PFSK-1 (cell line): ENCODE measurements around the gene SLC39A8.

Experiments
- FOXP2 ChIP-seq: optimal IDR thresholded peaks from 2 replicates; pipeline ENCODE3; 2011; ENCODE audit warnings: borderline replicate concordance, control low read depth, inconsistent platforms; ENCODE audit not compliant: insufficient read depth; ENCODE audit errors: extremely low read length, extremely low read depth
- POLR2AphosphoS5 ChIP-seq: IDR thresholded peaks from 2 replicates; pipeline ENCODE4 v1.6.1; 2012; ENCODE audit warnings: low read depth, mild to moderate bottlenecking, control low read depth, low read length, moderate library complexity
- SIN3A ChIP-seq: IDR thresholded peaks from 2 replicates; pipeline ENCODE4 v1.6.1; 2012; ENCODE audit warnings: mild to moderate bottlenecking, low read length, moderate library complexity, borderline replicate concordance; ENCODE audit not compliant: insufficient read depth
- TAF1 ChIP-seq: IDR thresholded peaks from 2 replicates; pipeline ENCODE4 v1.6.1; 2012; ENCODE audit warnings: low read length, control low read depth, borderline replicate concordance; ENCODE audit not compliant: insufficient read depth
- TF ChIP-seq, protein P1 (sequence below), 2 experiments: IDR thresholded peaks; 2 replicates each; pipeline versions ENCODE4 v1.6.1 to v1.8.0; 2011 to 2012; ENCODE audit warnings: low read depth in 2 of 2, low read length in 2 of 2, control low read depth in 1 of 2, inconsistent platforms in 1 of 2, mild to moderate bottlenecking in 1 of 2, moderate library complexity in 1 of 2; ENCODE audit not compliant: insufficient read depth in 1 of 2

DNA sequence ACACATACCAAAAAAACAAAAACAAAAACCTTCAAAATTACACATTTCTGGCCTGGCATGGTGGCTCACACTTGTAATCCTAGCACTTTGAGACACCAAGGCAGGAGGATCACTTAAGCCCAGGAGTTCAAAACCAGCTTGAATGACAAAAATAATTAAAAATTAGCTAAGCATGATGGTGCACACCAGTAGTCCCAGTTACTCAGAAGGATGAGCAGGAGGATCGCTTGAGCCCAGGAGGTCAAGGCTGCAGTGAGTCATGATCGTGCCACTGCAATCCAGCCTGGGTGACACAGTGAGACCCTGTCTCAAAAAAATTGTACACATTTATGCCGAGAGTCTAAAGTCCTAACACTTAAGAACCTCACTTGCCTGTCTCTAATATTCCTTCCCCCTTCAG, 18.3 kb downstream of the SLC39A8 start:
- no peak for TF ChIP-seq POLR2AphosphoS5
- TF ChIP-seq, protein P1, sequence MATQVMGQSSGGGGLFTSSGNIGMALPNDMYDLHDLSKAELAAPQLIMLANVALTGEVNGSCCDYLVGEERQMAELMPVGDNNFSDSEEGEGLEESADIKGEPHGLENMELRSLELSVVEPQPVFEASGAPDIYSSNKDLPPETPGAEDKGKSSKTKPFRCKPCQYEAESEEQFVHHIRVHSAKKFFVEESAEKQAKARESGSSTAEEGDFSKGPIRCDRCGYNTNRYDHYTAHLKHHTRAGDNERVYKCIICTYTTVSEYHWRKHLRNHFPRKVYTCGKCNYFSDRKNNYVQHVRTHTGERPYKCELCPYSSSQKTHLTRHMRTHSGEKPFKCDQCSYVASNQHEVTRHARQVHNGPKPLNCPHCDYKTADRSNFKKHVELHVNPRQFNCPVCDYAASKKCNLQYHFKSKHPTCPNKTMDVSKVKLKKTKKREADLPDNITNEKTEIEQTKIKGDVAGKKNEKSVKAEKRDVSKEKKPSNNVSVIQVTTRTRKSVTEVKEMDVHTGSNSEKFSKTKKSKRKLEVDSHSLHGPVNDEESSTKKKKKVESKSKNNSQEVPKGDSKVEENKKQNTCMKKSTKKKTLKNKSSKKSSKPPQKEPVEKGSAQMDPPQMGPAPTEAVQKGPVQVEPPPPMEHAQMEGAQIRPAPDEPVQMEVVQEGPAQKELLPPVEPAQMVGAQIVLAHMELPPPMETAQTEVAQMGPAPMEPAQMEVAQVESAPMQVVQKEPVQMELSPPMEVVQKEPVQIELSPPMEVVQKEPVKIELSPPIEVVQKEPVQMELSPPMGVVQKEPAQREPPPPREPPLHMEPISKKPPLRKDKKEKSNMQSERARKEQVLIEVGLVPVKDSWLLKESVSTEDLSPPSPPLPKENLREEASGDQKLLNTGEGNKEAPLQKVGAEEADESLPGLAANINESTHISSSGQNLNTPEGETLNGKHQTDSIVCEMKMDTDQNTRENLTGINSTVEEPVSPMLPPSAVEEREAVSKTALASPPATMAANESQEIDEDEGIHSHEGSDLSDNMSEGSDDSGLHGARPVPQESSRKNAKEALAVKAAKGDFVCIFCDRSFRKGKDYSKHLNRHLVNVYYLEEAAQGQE (IDR thresholded peaks at IDR 0.05; ENCODE audit: insufficient read depth in 1 of 2, low read depth in 2 of 2, low read length in 2 of 2): no peak
- TF ChIP-seq TAF1: no peak
- no peak for TF ChIP-seq SIN3A
- no peak for TF ChIP-seq FOXP2
